GM19238 (cell line): Measurements from ENCODE around the gene DBR1.
"Not testable (repeated sequence)": the region's sequence is repeated elsewhere in the genome, so short reads cannot be mapped to it uniquely, and the experiment has no call there.

Source experiments
- DNase-seq: peaks from one replicate; pipeline ENCODE4 v3.0.0; 2011; ENCODE audit warnings: low spot score; ENCODE audit not compliant: insufficient read length

DBR1 gene

GRCh38 chr3:138186803-138187295 is 12.1 kb upstream of the DBR1 start:
- DNase-seq = peak; percentile 91

DNA sequence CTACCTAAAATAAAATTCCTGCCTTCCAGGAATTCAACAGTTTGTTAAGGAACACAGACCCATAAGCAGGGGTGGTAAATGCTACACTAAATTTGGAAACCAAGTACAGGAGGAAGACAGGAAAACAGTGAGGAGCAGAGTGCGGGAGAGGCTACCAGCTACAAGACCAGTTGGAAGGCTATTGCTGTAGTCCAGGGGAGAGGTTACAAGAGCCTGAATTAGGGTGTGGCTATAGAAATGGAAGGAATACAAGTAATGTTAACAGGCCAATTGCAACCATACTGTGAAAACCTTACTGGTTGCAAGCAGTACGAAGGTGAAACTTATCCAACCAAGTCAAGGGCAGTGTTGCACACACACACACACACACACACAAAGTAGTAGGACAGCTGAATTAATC is 11.5 kb upstream of the DBR1 start:
- no peak for DNase-seq

DNA sequence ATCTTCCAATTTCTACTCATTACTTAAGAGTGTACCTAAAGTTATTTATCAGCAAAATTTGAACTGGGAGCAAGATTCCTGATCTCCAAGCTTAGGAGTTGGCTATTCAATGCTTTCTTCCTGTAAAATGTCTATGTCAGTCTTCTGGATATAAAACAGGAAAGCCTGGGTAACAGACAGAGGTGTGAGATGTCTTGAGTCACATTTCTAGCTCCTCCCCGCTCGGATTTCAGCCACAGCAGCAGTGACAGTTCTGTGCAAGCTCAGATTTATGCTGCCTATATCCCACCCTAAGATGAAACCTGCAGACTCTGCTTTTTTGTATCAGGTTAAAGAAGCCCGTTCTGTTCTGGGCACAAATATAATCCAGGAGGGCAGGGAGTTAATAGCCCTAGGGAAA is 10.3 kb upstream of the DBR1 start:
- no peak for DNase-seq

- DNase-seq = no peak
These were observed 5.8 kb upstream of the DBR1 start for GRCh38 chr3:138180375-138181029.

- no peak for DNase-seq
These were observed 826 bp downstream of the DBR1 start for GRCh38 chr3:138173769-138174420.

- no peak for DNase-seq
These were observed 2.1 kb downstream of the DBR1 start for GRCh38 chr3:138172625-138173024.

- no peak for DNase-seq
These were observed 9.7 kb downstream of the DBR1 start for GRCh38 chr3:138165061-138165460.

- DNase-seq = no peak
These were observed 17.0 kb downstream of the DBR1 start for GRCh38 chr3:138157743-138158142.

GRCh38 chr3:138154534-138154933 is 20.2 kb downstream of the DBR1 start:
- DNase-seq = no peak

- DNase-seq = no peak
These were observed 26.2 kb downstream of the DBR1 start for GRCh38 chr3:138148503-138148902.

DNA sequence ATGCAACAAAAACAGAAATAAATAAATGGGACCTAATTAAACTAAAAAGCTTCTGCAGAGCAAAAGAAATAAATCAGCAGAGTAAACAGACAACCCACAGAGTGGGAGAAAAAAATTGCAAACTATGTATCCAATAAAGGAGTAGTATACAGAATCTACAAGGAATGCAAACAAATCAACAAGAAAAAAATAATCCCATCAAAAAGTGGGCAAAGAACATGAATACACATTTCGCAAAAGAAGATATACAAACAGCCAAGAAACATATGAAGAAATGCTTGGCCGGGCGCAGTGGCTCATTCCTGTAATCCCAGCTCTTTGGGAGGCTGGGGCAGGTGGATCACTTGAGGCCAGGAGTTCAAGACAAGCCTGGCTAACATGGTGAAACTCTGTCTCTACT is 32.5 kb downstream of the DBR1 start:
- DNase-seq = not testable (repeated sequence)

DNA sequence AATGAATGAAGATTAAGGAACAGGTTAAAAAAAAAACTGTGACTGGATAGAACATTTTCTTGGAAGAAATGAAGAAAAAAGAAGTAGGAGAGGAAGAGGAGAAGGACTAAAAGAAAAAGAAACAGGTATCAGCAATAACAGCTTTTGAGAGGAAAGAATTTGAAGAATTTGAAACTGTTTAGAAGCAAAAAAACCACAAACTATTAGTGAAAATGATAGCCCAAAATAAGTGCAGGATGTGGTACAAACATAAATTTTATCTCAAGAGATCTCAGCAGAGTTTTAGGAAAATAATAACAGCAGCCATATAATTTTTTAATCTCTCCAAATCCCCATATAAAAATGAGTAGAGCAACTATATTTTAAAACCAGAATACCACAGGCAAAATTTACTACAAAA is 33.8 kb downstream of the DBR1 start:
- no peak for DNase-seq

DNA sequence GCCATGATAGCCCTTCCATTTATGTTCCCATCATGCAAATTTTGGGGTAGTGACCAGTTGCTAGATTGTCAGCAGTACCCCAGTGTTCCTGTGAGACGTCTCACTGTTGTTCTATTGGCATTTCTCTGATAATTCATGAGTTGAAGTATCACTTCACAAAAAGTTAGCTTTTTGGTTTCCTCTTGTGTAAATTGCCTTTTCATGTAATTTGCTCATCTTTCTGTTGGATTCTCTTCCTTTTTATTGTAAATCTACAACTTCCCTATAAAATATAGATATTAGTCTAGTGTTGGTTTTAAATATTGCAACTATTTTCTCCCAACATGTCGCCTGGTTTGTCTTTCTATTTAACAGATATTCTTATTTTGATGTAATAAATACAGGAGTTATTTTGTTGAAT is 35.0 kb downstream of the DBR1 start:
- no peak for DNase-seq

- no peak for DNase-seq
These were observed 36.9 kb downstream of the DBR1 start for GRCh38 chr3:138137861-138138260.

- DNase-seq = no peak
These were observed 38.5 kb downstream of the DBR1 start for GRCh38 chr3:138136201-138136600.

DNA sequence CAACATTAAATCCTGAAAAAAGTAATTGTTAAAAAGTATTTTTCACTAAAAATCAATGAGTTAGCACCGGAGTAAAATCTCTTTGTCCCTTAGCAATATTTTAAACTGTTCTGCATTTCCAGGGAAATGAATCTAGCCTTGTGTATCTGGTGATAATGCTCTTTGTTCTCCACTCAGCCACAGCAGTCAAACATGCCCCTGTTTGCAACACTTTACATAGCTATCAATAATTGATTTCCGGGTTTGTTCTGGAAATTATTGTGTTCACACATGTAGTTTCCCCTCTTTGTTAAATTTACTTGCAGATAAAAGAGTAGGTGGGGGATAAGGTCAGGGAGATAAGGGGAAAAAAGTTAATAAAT is 38.9 kb downstream of the DBR1 start:
- no peak for DNase-seq

- DNase-seq = no peak
These were observed 39.4 kb downstream of the DBR1 start for GRCh38 chr3:138135146-138135832.

DNA sequence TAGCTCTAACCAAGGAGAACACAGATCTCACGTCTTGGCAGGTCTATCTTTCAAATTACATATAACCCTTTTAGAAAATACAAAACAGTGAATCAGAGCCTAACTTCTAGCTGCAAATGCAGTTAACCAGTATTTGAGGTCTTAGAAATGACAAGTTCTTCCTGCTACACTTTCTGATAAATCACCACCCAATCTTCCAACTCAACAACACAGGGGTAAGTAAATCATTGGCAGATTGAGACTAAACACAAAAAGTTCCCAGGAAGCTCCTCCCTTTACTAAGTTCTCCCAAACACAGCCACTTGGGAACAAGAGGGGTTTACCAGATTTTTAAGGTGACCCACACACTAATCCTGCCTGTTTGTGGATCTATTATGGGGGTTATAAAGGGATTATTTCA is 42.5 kb downstream of the DBR1 start, which contains the start of gene A4GNT:
Gene A4GNT (minus strand): TSS at position 152 of the 400 bp plus-strand sequence. CDS start 1,134 bp downstream, outside the sequence.
- DNase-seq = no peak

- no peak for DNase-seq
These were observed 46.9 kb downstream of the DBR1 start for GRCh38 chr3:138127636-138128365.

DNA sequence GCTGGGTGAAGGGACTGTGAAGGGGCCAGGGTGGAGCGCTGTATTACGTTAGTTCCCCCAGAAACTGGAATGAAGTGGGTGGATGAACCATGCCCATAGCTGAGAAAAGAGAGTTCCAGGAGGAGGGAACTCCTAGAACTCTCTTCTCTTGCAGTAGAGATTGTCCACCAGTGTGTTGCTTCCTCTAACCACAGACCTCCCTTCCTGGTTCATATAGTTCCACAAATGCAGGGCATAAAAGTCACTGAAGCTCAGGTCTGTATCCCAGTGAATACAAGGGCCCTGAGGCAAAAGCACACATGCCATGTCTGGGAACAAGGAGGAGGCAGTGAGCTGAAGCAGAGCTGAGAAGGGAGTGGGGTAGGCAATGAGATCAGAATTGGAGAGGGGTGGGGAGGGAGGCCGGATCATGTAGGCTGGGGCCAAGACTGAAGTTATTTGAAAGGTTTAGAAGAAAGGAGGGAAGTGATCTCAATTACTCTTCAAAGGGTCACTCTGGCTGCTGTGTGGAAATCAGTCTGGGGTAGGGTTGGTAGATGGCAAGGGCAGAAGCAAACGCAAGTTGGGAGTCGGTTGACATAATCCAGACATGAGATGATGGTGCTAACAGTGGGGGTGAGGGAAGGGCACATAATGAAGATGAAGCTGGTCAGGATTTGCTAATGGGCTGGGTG is 49.0 kb downstream of the DBR1 start:
- no peak for DNase-seq

GRCh38 chr3:138124706-138125355 is 49.9 kb downstream of the DBR1 start:
- no peak for DNase-seq
